HepG2 (cell line): ENCODE data around the gene TCAP. TPM values are rescaled to one million over a fixed set of nuclear protein-coding genes. Genes with fewer than 3 reads are reported as not detected.

Experiments used
- ATAC-seq: fragments of 200-7000 bp; cut with Tn5 transposase; 3 replicates; pipeline ENCODE4 v1.9.1; 2020; ENCODE audit warnings: mild to moderate bottlenecking, moderate library complexity
- BruUV-seq: library from RNA; stranded (reverse); fragments of 400-500 nt; replicated peaks from 2 replicates; lab custom pipeline; 2021; lab: Mats Ljungman, UMichigan
- CTCF ChIA-PET: fragments of 300-600 bp; formaldehyde crosslinking; extraction: SDS; loops from one replicate; lab custom pipeline; 2021; ENCODE audit warnings: low total read pairs, inconsistent platforms, low intra/inter-chr PET ratio; lab: Yijun Ruan, JAX
- POLR2A ChIA-PET: fragments of 350-600 bp; sonication (Branson Sonifier 250); formaldehyde crosslinking; loops from one replicate; lab custom pipeline; 2020; ENCODE audit warnings: antibody characterized with exemption, inconsistent platforms; lab: Yijun Ruan, JAX
- DNase-seq: peaks from one replicate; pipeline ENCODE4 v3.0.0-alpha.2; 2015; ENCODE audit warnings: low spot score
- FAIRE-seq: peaks from 3 replicates; lab custom pipeline; 2011; peaks lifted over from hg19 to GRCh38; lab: Jason Lieb, UNC
- H2AFZ ChIP-seq: one replicate; pipeline ENCODE4 v1.6.1; 2011; ENCODE audit warnings: low read length, inconsistent platforms
- H3K27ac ChIP-seq: fragments of 300-600 bp; 3 replicates; pipeline ENCODE4 v1.8.0; 2011; ENCODE audit warnings: mixed run types, mild to moderate bottlenecking, mixed read lengths, low read length, inconsistent platforms; ENCODE audit not compliant: insufficient read depth; ENCODE audit errors: extremely low read length
- H3K27me3 ChIP-seq, 2 experiments: fragments of 200-600 bp in 1 of 2; 2 replicates in 1 of 2; 3 replicates in 1 of 2; pipeline versions ENCODE4 v1.6.0 to v1.8.0; 2011; ENCODE audit warnings: low read length in 2 of 2, mild to moderate bottlenecking in 2 of 2, moderate library complexity in 2 of 2, inconsistent platforms in 1 of 2; ENCODE audit not compliant: insufficient read depth in 2 of 2, control insufficient read depth in 1 of 2
- H3K36me3 ChIP-seq, 2 experiments: fragments of 200-600 bp in 1 of 2; replicated peaks in 1 of 2; 2 replicates in 1 of 2; 3 replicates in 1 of 2; pipeline versions ENCODE4 v1.5.1 to v1.8.0; 2011; ENCODE audit warnings: low read length in 2 of 2, inconsistent platforms in 1 of 2; ENCODE audit not compliant: insufficient read depth in 2 of 2, control insufficient read depth in 1 of 2
- H3K4me1 ChIP-seq: 2 replicates; pipeline ENCODE4 v1.5.1; 2012; ENCODE audit warnings: low read length, inconsistent platforms; ENCODE audit not compliant: insufficient read depth
- H3K4me2 ChIP-seq: 2 replicates; pipeline ENCODE4 v1.6.0; 2011; ENCODE audit warnings: low read depth, low read length, inconsistent platforms
- H3K4me3 ChIP-seq, 3 experiments: fragments of 200-600 bp in 1 of 3; sonication (generic), shearing (Covaris generic) in 1 of 3; replicated peaks in 1 of 3; 2 replicates each; pipeline ENCODE4 v1.5.1; 2011 to 2016; ENCODE audit warnings: low read length in 3 of 3, inconsistent platforms in 2 of 3, low read depth in 2 of 3, mild to moderate bottlenecking in 2 of 3, control low read depth in 1 of 3, mixed read lengths in 1 of 3; ENCODE audit not compliant: insufficient read depth in 1 of 3
- H3K79me2 ChIP-seq: one replicate; pipeline ENCODE4 v1.6.1; 2011; ENCODE audit warnings: low read length, inconsistent platforms; ENCODE audit not compliant: insufficient read depth
- H3K9ac ChIP-seq: 2 replicates; pipeline ENCODE4 v1.6.0; 2011; ENCODE audit warnings: mild to moderate bottlenecking, low read depth, low read length, inconsistent platforms; ENCODE audit not compliant: insufficient read depth
- H3K9me3 ChIP-seq: 2 replicates; pipeline ENCODE4 v1.5.1; 2012; ENCODE audit warnings: mild to moderate bottlenecking, low read length
- H4K20me1 ChIP-seq: 2 replicates; pipeline ENCODE4 v1.6.0; 2011; ENCODE audit warnings: inconsistent platforms, mild to moderate bottlenecking, low read length, moderate library complexity; ENCODE audit not compliant: insufficient read depth
- DNMT3B ChIP-seq: conservative IDR thresholded peaks from 2 replicates; pipeline ENCODE4 v1.6.1; 2016; ENCODE audit warnings: missing biosample characterization, control low read depth
- HNRNPK ChIP-seq: fragments of 200-400 bp; formaldehyde crosslinking; IDR thresholded peaks from 2 replicates; pipeline ENCODE4 v1.6.1; 2018; ENCODE audit warnings: low read length, low read depth, moderate library complexity, mild to moderate bottlenecking; ENCODE audit not compliant: poor library complexity, severe bottlenecking
- KLF11 ChIP-seq: IDR thresholded peaks from 2 replicates; pipeline ENCODE4 v1.6.1; 2016; ENCODE audit warnings: missing compliant biosample characterization
- NFIC ChIP-seq: IDR thresholded peaks from 2 replicates; pipeline ENCODE4 v1.6.1; 2012; ENCODE audit warnings: mild to moderate bottlenecking, low read length, inconsistent platforms
- NFYC ChIP-seq: IDR thresholded peaks from 2 replicates; pipeline ENCODE4 v1.6.1; 2016; ENCODE audit warnings: missing genetic modification reagents, missing compliant biosample characterization
- RELA ChIP-seq: sonication (generic); formaldehyde crosslinking; IDR thresholded peaks from 2 replicates; pipeline ENCODE4 v1.4.0; 2020; ENCODE audit warnings: missing genetic modification reagents
- TAF1 ChIP-seq: sonication (generic); formaldehyde crosslinking; IDR thresholded peaks from 2 replicates; pipeline ENCODE4 v1.4.0; 2020; ENCODE audit warnings: missing genetic modification reagents
- XBP1 ChIP-seq: sonication (generic); formaldehyde crosslinking; IDR thresholded peaks from 2 replicates; pipeline ENCODE4 v1.5.0; 2020; ENCODE audit warnings: missing genetic modification reagents
- ZFP36L1 ChIP-seq: sonication (generic); formaldehyde crosslinking; IDR thresholded peaks from 2 replicates; pipeline ENCODE4 v1.8.0; 2022; ENCODE audit warnings: mild to moderate bottlenecking, missing genetic modification reagents, moderate library complexity
- ZNF136 ChIP-seq: sonication (generic); formaldehyde crosslinking; IDR thresholded peaks from 2 replicates; pipeline ENCODE4 v1.8.1; 2022; ENCODE audit warnings: low read depth, mild to moderate bottlenecking, moderate library complexity, missing genetic modification reagents
- ZNF432 ChIP-seq: sonication (generic); formaldehyde crosslinking; IDR thresholded peaks from 2 replicates; pipeline ENCODE4 v1.5.0; 2020; ENCODE audit warnings: missing genetic modification reagents, mild to moderate bottlenecking, borderline replicate concordance
- ZNF670 ChIP-seq: sonication (generic); formaldehyde crosslinking; IDR thresholded peaks from 2 replicates; pipeline ENCODE4 v1.8.0; 2022; ENCODE audit warnings: mild to moderate bottlenecking, missing genetic modification reagents, borderline replicate concordance
- ZNF788 ChIP-seq: sonication (generic); formaldehyde crosslinking; IDR thresholded peaks from 2 replicates; pipeline ENCODE4 v1.5.0; 2020; ENCODE audit warnings: mild to moderate bottlenecking, missing genetic modification reagents, borderline replicate concordance
- ZSCAN25 ChIP-seq: sonication (generic); formaldehyde crosslinking; IDR thresholded peaks from 2 replicates; pipeline ENCODE4 v1.8.0; 2022; ENCODE audit warnings: mild to moderate bottlenecking, missing genetic modification reagents
- WGBS: methylation state at CpG from one replicate; pipeline ENCODE4 v1.1.6; 2017; ENCODE audit warnings: low lambda C conversion rate; 5-methylcytosine and 5-hydroxymethylcytosine counted together
- in situ Hi-C: cut with HindIII; loops from 2 replicates; pipeline ENCODE4 v1.10.0; 2017; ENCODE audit warnings: low pct_unique_long_range_greater_than_20kb; ENCODE audit not compliant: extremely low pct_ligation_motif_present
- intact Hi-C: fragments of 100-400 bp; cut with micrococcal nuclease; formaldehyde crosslinking; loops from one replicate; pipeline ENCODE4 v1.10.0; 2022; ENCODE audit not compliant: unreplicated experiment
- polyA plus RNA-seq, 8 experiments: library from polyadenylated mRNA; depleted of rRNA in 3 of 8; stranded (reverse) in 7 of 8; unstranded in 1 of 8; fragments of >200 nt; fragmentation: Illumina TruSeq in 4 of 8; extraction: Trizol in 4 of 8; gene quantifications; 2 replicates each; pipeline versions ENCODE4 v1.2.1 to v1.2.3, GENCODE V29; 2011 to 2016; ENCODE audit warnings: low read depth in 4 of 8, missing spikeins in 1 of 8, mixed read lengths in 1 of 8; ENCODE audit not compliant: insufficient read depth in 1 of 8
- total RNA-seq, 5 experiments: library from RNA; depleted of rRNA; stranded (reverse); fragments of >200 nt; fragmentation: Illumina TruSeq; extraction: Trizol; gene quantifications; 2 replicates each; pipeline ENCODE4 v1.2.3, GENCODE V29; 2016; ENCODE audit warnings: low read depth in 1 of 5
- TF ChIP-seq, protein P1 (sequence below): IDR thresholded peaks from 2 replicates; pipeline ENCODE4 v1.6.1; 2012; ENCODE audit warnings: inconsistent platforms
- TF ChIP-seq, protein P2 (sequence below): IDR thresholded peaks from 2 replicates; pipeline ENCODE4 v1.6.1; 2018; ENCODE audit warnings: missing genetic modification reagents
- TF ChIP-seq, protein P3 (sequence below): sonication (generic); formaldehyde crosslinking; IDR thresholded peaks from 2 replicates; pipeline ENCODE4 v1.4.0; 2020; ENCODE audit warnings: missing genetic modification reagents, low read depth, mild to moderate bottlenecking, borderline replicate concordance

The TCAP gene
- total and polyA plus RNA-seq, 2 of the 13 experiments (the other 11 are each of a cell fraction or from before 2014, with no cell fraction given): 0.24 to 0.65 TPM

DNA sequence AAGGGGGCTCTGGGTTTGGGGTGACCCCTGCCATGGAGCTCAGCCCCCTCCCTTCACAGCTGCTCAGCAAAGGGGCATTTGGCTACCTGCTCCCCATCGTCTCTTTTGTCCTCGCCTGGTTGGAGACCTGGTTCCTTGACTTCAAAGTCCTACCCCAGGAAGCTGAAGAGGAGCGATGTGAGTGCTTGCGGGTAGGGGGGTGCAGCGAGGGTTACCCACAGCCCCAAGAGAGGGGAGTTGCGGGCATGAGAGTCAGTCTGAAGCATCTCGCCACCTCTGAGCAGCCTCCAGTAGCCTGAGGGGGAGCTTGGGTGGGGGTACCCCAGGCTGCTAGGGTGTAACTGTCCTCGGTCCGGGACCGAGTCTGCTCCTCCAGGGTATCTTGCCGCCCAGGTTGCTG, 6.8 kb upstream of the TCAP start (continued):
- TF ChIP-seq ZSCAN25 (CRISPR knock-in tag) (no peak), ZNF788 (CRISPR knock-in tag) (no peak), RELA (no peak), ZNF432 (CRISPR knock-in tag) (no peak), NFIC (no peak), KLF11 (no peak), DNMT3B (no peak)
- TF ChIP-seq, protein P1, sequence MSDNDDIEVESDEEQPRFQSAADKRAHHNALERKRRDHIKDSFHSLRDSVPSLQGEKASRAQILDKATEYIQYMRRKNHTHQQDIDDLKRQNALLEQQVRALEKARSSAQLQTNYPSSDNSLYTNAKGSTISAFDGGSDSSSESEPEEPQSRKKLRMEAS: no peak
- TF ChIP-seq, protein P2, sequence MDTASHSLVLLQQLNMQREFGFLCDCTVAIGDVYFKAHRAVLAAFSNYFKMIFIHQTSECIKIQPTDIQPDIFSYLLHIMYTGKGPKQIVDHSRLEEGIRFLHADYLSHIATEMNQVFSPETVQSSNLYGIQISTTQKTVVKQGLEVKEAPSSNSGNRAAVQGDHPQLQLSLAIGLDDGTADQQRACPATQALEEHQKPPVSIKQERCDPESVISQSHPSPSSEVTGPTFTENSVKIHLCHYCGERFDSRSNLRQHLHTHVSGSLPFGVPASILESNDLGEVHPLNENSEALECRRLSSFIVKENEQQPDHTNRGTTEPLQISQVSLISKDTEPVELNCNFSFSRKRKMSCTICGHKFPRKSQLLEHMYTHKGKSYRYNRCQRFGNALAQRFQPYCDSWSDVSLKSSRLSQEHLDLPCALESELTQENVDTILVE: no peak
- TF ChIP-seq, protein P3, sequence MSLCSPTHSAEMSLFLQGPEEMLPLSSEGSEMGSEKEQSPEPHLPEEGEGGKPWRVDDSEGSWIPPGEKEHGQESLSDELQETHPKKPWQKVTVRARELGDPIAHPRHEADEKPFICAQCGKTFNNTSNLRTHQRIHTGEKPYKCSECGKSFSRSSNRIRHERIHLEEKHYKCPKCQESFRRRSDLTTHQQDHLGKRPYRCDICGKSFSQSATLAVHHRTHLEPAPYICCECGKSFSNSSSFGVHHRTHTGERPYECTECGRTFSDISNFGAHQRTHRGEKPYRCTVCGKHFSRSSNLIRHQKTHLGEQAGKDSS: no peak

DNA sequence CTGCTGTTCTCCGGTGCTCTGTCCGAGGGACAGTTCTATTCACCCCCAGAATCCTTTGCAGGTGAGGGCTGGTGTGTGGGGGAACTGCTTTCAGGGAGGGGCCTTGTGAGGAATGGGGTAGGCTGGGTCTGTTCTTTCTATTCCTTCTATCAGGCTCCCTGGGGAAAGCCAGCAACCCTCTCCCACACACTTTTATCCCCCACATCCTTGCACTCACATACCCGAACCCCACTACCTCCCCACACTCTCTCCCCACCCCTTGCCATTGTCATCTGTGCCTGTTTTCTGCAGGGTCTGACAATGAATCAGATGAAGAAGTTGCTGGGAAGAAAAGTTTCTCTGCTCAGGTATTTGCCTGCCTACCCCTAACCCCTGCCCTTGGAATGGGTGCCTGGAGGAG, 6.4 kb upstream of the TCAP start:
- 85% methylated on average over 3 of the region's 3 CpGs for WGBS
- DNase-seq (no peak), FAIRE-seq (no peak), ATAC-seq (no peak)
- H3K4me3 ChIP-seq: no peak overlapping the region
- CTCF ChIA-PET: no interaction called here
- H3K27me3 ChIP-seq: no peaks in the 10 kb centered on the region
- no peaks in the 10 kb centered on the region for H3K9me3 ChIP-seq
- POLR2A ChIA-PET: no interaction called here
- intact Hi-C loops: no loop called here
- H3K79me2 ChIP-seq: no peaks in the 10 kb centered on the region
- peaks cover 16% of the 10 kb centered on the region for H3K4me1 ChIP-seq
- H4K20me1 ChIP-seq: no peaks in the 10 kb centered on the region; the same call in 1 of the 2 replicates
- TF ChIP-seq XBP1: no peak
- no peak for TF ChIP-seq ZNF670
- no peak for TF ChIP-seq HNRNPK
- TF ChIP-seq NFYC (CRISPR knock-in tag): no peak
- no peak for TF ChIP-seq ZNF136 (CRISPR knock-in tag)
- TF ChIP-seq ZFP36L1: no peak
- no peak for TF ChIP-seq TAF1 (CRISPR knock-in tag)
- H3K27ac ChIP-seq: no peak overlapping the region
- in situ Hi-C loops: no loop called here
- peaks cover 27 to 33% of the 10 kb centered on the region in 2 experiments; a peak in 4 of 5 replicates for H3K36me3 ChIP-seq
- no TSS peak for BruUV-seq
- no peak overlapping the region for H3K9ac ChIP-seq
- no peak overlapping the region for H2AFZ ChIP-seq
- no peak overlapping the region for H3K4me2 ChIP-seq
